ENCODE data around the gene FGD2. TPM values are rescaled to one million over a fixed set of nuclear protein-coding genes. Genes with fewer than 3 reads are reported as not detected.

FGD2 gene
- total and polyA plus RNA-seq, 11 donors: 1.4 to 45.8 (median 4.9) TPM

- intact Hi-C loops (cut with DNase I): loop anchor here in 1 of 10 donors (5.0 kb wide), 1 partner anchor 83 kb away; no protein-coding TSS in a partner anchor
- H3K9me3 ChIP-seq: peaks cover 0 to 9% (median 0%) of the 10 kb centered on the region in 12 donors
- WGBS, 4 donors: 68 to 78% (median 73%) methylated on average over 8 of the region's 8 CpGs
Measured at GRCh38 chr6:37033819-37034795, 28.7 kb downstream of the FGD2 start.

GRCh38 chr6:37036146-37036545 lies 30.7 kb downstream of the FGD2 start:
- ATAC-seq (no peak), DNase-seq (no peak)
- TF ChIP-seq POLR2A (IDR thresholded peaks at IDR 0.05): no peak
- TF ChIP-seq CTCF (IDR thresholded peaks at IDR 0.05): no peak
- intact Hi-C loops (cut with DNase I): no loop called here
- Histone ChIP-seq H3K4me3 (no peak overlapping the region), H3K9me3 (peaks cover 0 to under 1% (median 0%) of the 10 kb centered on the region in 12 donors), H3K4me1 (peaks cover 0 to 30% (median 0%) of the 10 kb centered on the region in 12 donors), H3K36me3 (peaks cover 0 to 14% (median 0%) of the 10 kb centered on the region in 9 donors), H3K27ac (no peak overlapping the region), H3K27me3 (no peaks in the 10 kb centered on the region)
- WGBS, 4 donors: 70 to 76% (median 71%) methylated on average over 12 of the region's 12 CpGs

More at GRCh38 chr6:37033819-37034795, 28.7 kb downstream of the FGD2 start:
- TF ChIP-seq CTCF (IDR thresholded peaks at IDR 0.05) (no peak), POLR2A (IDR thresholded peaks at IDR 0.05) (no peak)
- peaks cover 0 to 21% (median 0%) of the 10 kb centered on the region in 9 donors for H3K36me3 ChIP-seq
- peak overlapping the region in 1 of 12 donors; percentile 16 for H3K4me3 ChIP-seq
- DNase-seq (no peak), ATAC-seq (no peak)
- no peaks in the 10 kb centered on the region for H3K27me3 ChIP-seq
- H3K4me1 ChIP-seq: peaks cover 0 to 32% (median 0%) of the 10 kb centered on the region in 12 donors
- peak overlapping the region in 1 of 12 donors; percentile 12 for H3K27ac ChIP-seq

- TF ChIP-seq CTCF (IDR thresholded peaks at IDR 0.05) (no peak), POLR2A (IDR thresholded peaks at IDR 0.05) (no peak)
- peak overlapping the region in 2 of 12 donors; percentile 21 to 65 for H3K27ac ChIP-seq
- H3K27me3 ChIP-seq: no peaks in the 10 kb centered on the region
- no peak overlapping the region for H3K4me3 ChIP-seq
- H3K9me3 ChIP-seq: no peaks in the 10 kb centered on the region
- peaks cover 0 to 28% (median 0%) of the 10 kb centered on the region in 12 donors for H3K4me1 ChIP-seq
- H3K36me3 ChIP-seq: no peaks in the 10 kb centered on the region
- 63 to 68% (median 65%) methylated on average over 13 of the region's 13 CpGs for WGBS, 4 donors
- ATAC-seq (peak in 3 of 4 donors; percentile 86 to 91 (median 90)), DNase-seq (peak in 4 of 5 donors; percentile 53 to 81 (median 74))
- intact Hi-C loops (cut with DNase I): no loop called here
Measured at GRCh38 chr6:37038292-37039198, 33.1 kb downstream of the FGD2 start.
